ENCODE results near the gene SIKE1. TPM values are rescaled to one million over a fixed set of nuclear protein-coding genes. Genes with fewer than 3 reads are reported as not detected.

The SIKE1 gene
- polyA plus RNA-seq, 1 donor (not counting 4 experiments of a cell fraction or from before 2014, with no cell fraction given): 40.3 TPM

GRCh38 chr1:114764689-114765088 lies 15.8 kb downstream of the SIKE1 start:
- Histone ChIP-seq H3K36me3 (ENCODE audit: control insufficient read depth in 2 of 2, extremely low read depth in 1 of 2, insufficient read depth in 2 of 2, low read length in 2 of 2) (peaks cover 0 to 2% of the 10 kb centered on the region in 2 experiments), H2AFZ (ENCODE audit: control insufficient read depth, low read length) (no peak overlapping the region), H3K4me3 (ENCODE audit: control insufficient read depth in 2 of 3, extremely low read depth in 1 of 3, insufficient read depth in 2 of 3, low read depth in 1 of 3, low read length in 3 of 3) (no peak overlapping the region), H3K9me3 (ENCODE audit: control insufficient read depth, low read depth, low read length) (no peaks in the 10 kb centered on the region), H3K9me1 (ENCODE audit: control insufficient read depth, extremely low read depth, insufficient read depth, low read length) (no peaks in the 10 kb centered on the region), H4K20me1 (ENCODE audit: control insufficient read depth, extremely low read depth, insufficient read depth, low read length) (no peaks in the 10 kb centered on the region), H3K79me2 (ENCODE audit: control insufficient read depth, insufficient read depth, low read length) (no peaks in the 10 kb centered on the region), H3K4me1 (ENCODE audit: control insufficient read depth, extremely low read depth, insufficient read depth, low read length) (no peaks in the 10 kb centered on the region), H3K9ac (ENCODE audit: control insufficient read depth, extremely low read depth, insufficient read depth, low read length) (no peak overlapping the region), H3K4me2 (ENCODE audit: control insufficient read depth, extremely low read depth, insufficient read depth, low read depth, low read length) (no peak overlapping the region), H3K27me3 (ENCODE audit: control insufficient read depth, extremely low read depth, insufficient read depth, low read length) (no peaks in the 10 kb centered on the region), H3K27ac (ENCODE audit: control insufficient read depth, insufficient read depth, low read length) (no peak overlapping the region)
- dilution Hi-C loops (cut with MboI; ENCODE audit: extremely low pct_ligation_motif_present, low sequenced_read_pairs): no loop called here
- no peak for DNase-seq (ENCODE audit: low read depth, low spot score)
- no peak for FAIRE-seq
- TF ChIP-seq EZH2 (IDR thresholded peaks at IDR 0.05; ENCODE audit: low read length) (no peak), CTCF (optimal IDR thresholded peaks at IDR 0.05 in 1 of 3, IDR thresholded peaks at IDR 0.05 in 1 of 3, conservative IDR thresholded peaks at IDR 0.05 in 1 of 3; ENCODE audit: extremely low read depth in 1 of 3, insufficient read depth in 2 of 3, low read length in 3 of 3) (no peak)

GRCh38 chr1:114758256-114758832 lies 22.1 kb downstream of the SIKE1 start:
- peaks cover 30% of the 10 kb centered on the region for H4K20me1 ChIP-seq (ENCODE audit: control insufficient read depth, extremely low read depth, insufficient read depth, low read length)
- H3K4me1 ChIP-seq (ENCODE audit: control insufficient read depth, extremely low read depth, insufficient read depth, low read length): peaks cover 30% of the 10 kb centered on the region
- TF ChIP-seq CTCF (optimal IDR thresholded peaks at IDR 0.05 in 1 of 3, IDR thresholded peaks at IDR 0.05 in 1 of 3, conservative IDR thresholded peaks at IDR 0.05 in 1 of 3; ENCODE audit: extremely low read depth in 1 of 3, insufficient read depth in 2 of 3, low read length in 3 of 3) (no peak), EZH2 (IDR thresholded peaks at IDR 0.05; ENCODE audit: low read length) (no peak)
- H3K27me3 ChIP-seq (ENCODE audit: control insufficient read depth, extremely low read depth, insufficient read depth, low read length): no peaks in the 10 kb centered on the region
- dilution Hi-C loops (cut with MboI; ENCODE audit: extremely low pct_ligation_motif_present, low sequenced_read_pairs): no loop called here
- H3K9me1 ChIP-seq (ENCODE audit: control insufficient read depth, extremely low read depth, insufficient read depth, low read length): peaks cover 2% of the 10 kb centered on the region
- H3K79me2 ChIP-seq (ENCODE audit: control insufficient read depth, insufficient read depth, low read length): peaks cover 44% of the 10 kb centered on the region
- peak overlapping the region; percentile 99 for H3K27ac ChIP-seq (ENCODE audit: control insufficient read depth, insufficient read depth, low read length)
- peak overlapping the region; percentile 90 for H3K4me2 ChIP-seq (ENCODE audit: control insufficient read depth, extremely low read depth, insufficient read depth, low read depth, low read length)
- DNase-seq (ENCODE audit: low read depth, low spot score) (no peak), FAIRE-seq (no peak)
- H3K9ac ChIP-seq (ENCODE audit: control insufficient read depth, extremely low read depth, insufficient read depth, low read length): peak overlapping the region; percentile 100
- peak overlapping the region; percentile 79 to 99 (median 94) for H3K4me3 ChIP-seq (ENCODE audit: control insufficient read depth in 2 of 3, extremely low read depth in 1 of 3, insufficient read depth in 2 of 3, low read depth in 1 of 3, low read length in 3 of 3)
- H3K36me3 ChIP-seq (ENCODE audit: control insufficient read depth in 2 of 2, extremely low read depth in 1 of 2, insufficient read depth in 2 of 2, low read length in 2 of 2): peaks cover 0 to 3% of the 10 kb centered on the region in 2 experiments
- H3K9me3 ChIP-seq (ENCODE audit: control insufficient read depth, low read depth, low read length): no peaks in the 10 kb centered on the region
- peak overlapping the region; percentile 83 for H2AFZ ChIP-seq (ENCODE audit: control insufficient read depth, low read length)

All from keratinocyte (primary cell).